ENCODE measurements around the gene MPPED1.

Gene MPPED1

GRCh38 chr22:43402128-43402527, 9.7 kb upstream of the MPPED1 start:
- TF ChIP-seq CTCF (IDR thresholded peaks at IDR 0.05; ENCODE audit: insufficient read depth, missing control alignments) = no peak
- FAIRE-seq = no peak
- DNase-seq (ENCODE audit: insufficient read length, low spot score) = no peak

- FAIRE-seq = no peak
- no peak for DNase-seq (ENCODE audit: insufficient read length, low spot score)
- no peak for TF ChIP-seq CTCF (IDR thresholded peaks at IDR 0.05; ENCODE audit: insufficient read depth, missing control alignments)
These were observed 7.0 kb upstream of the MPPED1 start for GRCh38 chr22:43404673-43405385.

- FAIRE-seq (no peak), DNase-seq (ENCODE audit: insufficient read length, low spot score) (no peak)
- TF ChIP-seq CTCF (IDR thresholded peaks at IDR 0.05; ENCODE audit: insufficient read depth, missing control alignments) = no peak
These were observed 5.5 kb upstream of the MPPED1 start for GRCh38 chr22:43406186-43406790.

- FAIRE-seq = no peak
- no peak for DNase-seq (ENCODE audit: insufficient read length, low spot score)
- no peak for TF ChIP-seq CTCF (IDR thresholded peaks at IDR 0.05; ENCODE audit: insufficient read depth, missing control alignments)
These were observed 4.2 kb upstream of the MPPED1 start for GRCh38 chr22:43407591-43407990.

- no peak for TF ChIP-seq CTCF (IDR thresholded peaks at IDR 0.05; ENCODE audit: insufficient read depth, missing control alignments)
- DNase-seq (ENCODE audit: insufficient read length, low spot score) (no peak), FAIRE-seq (no peak)
These were observed 3.8 kb upstream of the MPPED1 start for GRCh38 chr22:43408009-43408408.

GRCh38 chr22:43409046-43409445, 2.8 kb upstream of the MPPED1 start:
- no peak for FAIRE-seq
- TF ChIP-seq CTCF (IDR thresholded peaks at IDR 0.05; ENCODE audit: insufficient read depth, missing control alignments) = no peak
- no peak for DNase-seq (ENCODE audit: insufficient read length, low spot score)

- DNase-seq (ENCODE audit: insufficient read length, low spot score) = no peak
- no peak for FAIRE-seq
- TF ChIP-seq CTCF (IDR thresholded peaks at IDR 0.05; ENCODE audit: insufficient read depth, missing control alignments) = no peak
These were observed 2.0 kb upstream of the MPPED1 start for GRCh38 chr22:43409800-43410199.

All from D721Med (cell line).